B cell (primary cell): ENCODE measurements around the gene CXADR. TPM values are rescaled to one million over a fixed set of nuclear protein-coding genes. Genes with fewer than 3 reads are reported as not detected.
"Not testable (repeated sequence)": the region's sequence is repeated elsewhere in the genome, so short reads cannot be mapped to it uniquely, and the experiment has no call there.

Experiments used
- ATAC-seq: fragments of 200-7000 bp; cut with Tn5 transposase; one replicate; pipeline ENCODE4 v1.10.0; 2021; ENCODE audit warnings: low read depth, mild to moderate bottlenecking, moderate number of reproducible peaks, moderate library complexity
- CTCF ChIA-PET: fragments of 350-600 bp; sonication (Branson Sonifier 250); formaldehyde crosslinking; loops from one replicate; lab custom pipeline; 2021; ENCODE audit warnings: antibody characterized with exemption, inconsistent platforms; lab: Charles Lee
- POLR2A ChIA-PET: fragments of 350-600 bp; sonication (Branson Sonifier 250); formaldehyde crosslinking; loops from one replicate; lab custom pipeline; 2021; ENCODE audit warnings: antibody characterized with exemption; lab: Charles Lee
- DNase-seq: peaks from one replicate; pipeline ENCODE4 v3.0.0; 2013
- H2AFZ ChIP-seq: 2 replicates; pipeline ENCODE4 v1.6.1; 2012; ENCODE audit warnings: mild to moderate bottlenecking, low read depth, low read length; ENCODE audit not compliant: insufficient read depth, poor library complexity, severe bottlenecking
- H3K27ac ChIP-seq, 2 donors: 1 replicate in 1 of 2; 2 replicates in 1 of 2; pipeline ENCODE4 v1.5.1; 2012 to 2013; ENCODE audit warnings: low read length in 2 of 2, mild to moderate bottlenecking in 2 of 2, moderate library complexity in 1 of 2
- H3K27me3 ChIP-seq, 4 experiments: fragments of 200-600 bp in 1 of 4; sonication (generic) in 1 of 4; replicated peaks in 1 of 4; 1 replicate in 2 of 4; 2 replicates in 2 of 4; pipeline versions ENCODE4 v1.6.1 to v1.7.0; 2013 to 2016; ENCODE audit warnings: low read length in 3 of 4, mild to moderate bottlenecking in 2 of 4, mixed read lengths in 1 of 4, moderate library complexity in 1 of 4; ENCODE audit not compliant: insufficient read depth in 4 of 4, control insufficient read depth in 3 of 4; ENCODE audit errors: control extremely low read depth in 1 of 4
- H3K36me3 ChIP-seq, 2 experiments: replicated peaks in 1 of 2; 1 replicate in 1 of 2; 2 replicates in 1 of 2; pipeline versions ENCODE4 v1.6.1 to v1.7.1; 2013; ENCODE audit warnings: low read length in 1 of 2; ENCODE audit not compliant: insufficient read depth in 2 of 2, control insufficient read depth in 1 of 2; ENCODE audit errors: control extremely low read depth in 1 of 2, extremely low read depth in 1 of 2
- H3K4me1 ChIP-seq, 2 donors: fragments of 200-600 bp in 1 of 2; sonication (generic) in 1 of 2; 1 replicate in 1 of 2; 2 replicates in 1 of 2; pipeline versions ENCODE4 v1.5.1 to v1.6.1; 2013 to 2017; ENCODE audit warnings: low read length in 2 of 2; ENCODE audit not compliant: control insufficient read depth in 2 of 2, insufficient read depth in 2 of 2
- H3K4me2 ChIP-seq: replicated peaks from 2 replicates; pipeline ENCODE3; 2012; ENCODE audit warnings: mild to moderate bottlenecking, low read depth, low read length; ENCODE audit not compliant: poor library complexity, severe bottlenecking
- H3K4me3 ChIP-seq, 5 experiments: fragments of 200-600 bp in 1 of 5; sonication (generic) in 1 of 5; 1 replicate in 3 of 5; 2 replicates in 2 of 5; pipeline versions ENCODE4 v1.5.1 to v1.7.0; 2011 to 2016; ENCODE audit warnings: low read length in 4 of 5, mild to moderate bottlenecking in 4 of 5, low read depth in 2 of 5, control low read depth in 1 of 5, moderate library complexity in 1 of 5; ENCODE audit not compliant: insufficient read depth in 1 of 5; ENCODE audit errors: control extremely low read depth in 1 of 5, extremely low read depth in 1 of 5
- H3K79me2 ChIP-seq: fragments of 200-600 bp; sonication (generic); one replicate; pipeline ENCODE4 v1.6.0; 2016; ENCODE audit warnings: low read length; ENCODE audit not compliant: control insufficient read depth, insufficient read depth
- H3K9ac ChIP-seq: fragments of 200-600 bp; sonication (generic); 2 replicates; pipeline ENCODE4 v1.6.1; 2017; ENCODE audit warnings: mild to moderate bottlenecking, low read length, moderate library complexity
- H3K9me3 ChIP-seq, 3 donors: one replicate each; pipeline versions ENCODE4 v1.6.1 to v1.7.1; 2013; ENCODE audit warnings: low read length in 2 of 3; ENCODE audit not compliant: control insufficient read depth in 2 of 3, insufficient read depth in 1 of 3; ENCODE audit errors: control extremely low read depth in 1 of 3
- H4K20me1 ChIP-seq: 2 replicates; pipeline ENCODE4 v1.6.0; 2012; ENCODE audit warnings: mild to moderate bottlenecking, low read length; ENCODE audit not compliant: insufficient read depth, control insufficient read depth, poor library complexity, severe bottlenecking
- H3K27ac Mint-ChIP-seq: one replicate; pipeline ENCODE4 v1.8.0; 2021; ENCODE audit warnings: mixed read lengths
- H3K27me3 Mint-ChIP-seq: one replicate; pipeline ENCODE4 v1.8.0; 2021; ENCODE audit warnings: mixed read lengths
- H3K4me1 Mint-ChIP-seq: one replicate; pipeline ENCODE4 v1.8.0; 2021; ENCODE audit warnings: mixed read lengths
- H3K4me3 Mint-ChIP-seq: one replicate; pipeline ENCODE4 v1.8.0; 2021; ENCODE audit warnings: mixed read lengths
- H3K9me3 Mint-ChIP-seq: one replicate; pipeline ENCODE4 v1.8.0; 2022; ENCODE audit warnings: mixed read lengths; ENCODE audit not compliant: insufficient read depth
- EZH2 ChIP-seq: IDR thresholded peaks from 2 replicates; pipeline ENCODE4 v1.6.1; 2012; ENCODE audit warnings: borderline replicate concordance, low read depth, mild to moderate bottlenecking, moderate library complexity, low read length; ENCODE audit not compliant: insufficient read depth, poor library complexity, severe bottlenecking
- WGBS: methylation state at CpG from one replicate; pipeline ENCODE4 v1.1.5; 2013; ENCODE audit warnings: missing lambda C conversion rate; ENCODE audit not compliant: insufficient coverage; 5-methylcytosine and 5-hydroxymethylcytosine counted together
- intact Hi-C: fragments of 100-400 bp; cut with micrococcal nuclease; formaldehyde crosslinking; loops from one replicate; pipeline ENCODE4 v1.10.0; 2022
- polyA plus RNA-seq: library from polyadenylated mRNA; depleted of rRNA; stranded (reverse); fragments of >200 nt; gene quantifications from 2 replicates; pipeline ENCODE4 v1.2.3, GENCODE V29; 2012
- total RNA-seq, 2 donors: library from RNA; stranded (reverse); fragments of 120-200 nt in 1 of 2; gene quantifications; 1 replicate in 1 of 2; 2 replicates in 1 of 2; pipeline versions ENCODE4 v1.2.3 to v1.2.4, GENCODE V29; 2013 to 2022
- TF ChIP-seq, protein P1 (sequence below): fragments of 200-600 bp; IDR thresholded peaks from one replicate; pipeline ENCODE4 v1.8.0; 2022; ENCODE audit warnings: antibody characterized with exemption, mild to moderate bottlenecking

Gene CXADR
- total and polyA plus RNA-seq, 2 donors (not counting 1 experiment from before 2014, with no cell fraction given), result not detected

DNA sequence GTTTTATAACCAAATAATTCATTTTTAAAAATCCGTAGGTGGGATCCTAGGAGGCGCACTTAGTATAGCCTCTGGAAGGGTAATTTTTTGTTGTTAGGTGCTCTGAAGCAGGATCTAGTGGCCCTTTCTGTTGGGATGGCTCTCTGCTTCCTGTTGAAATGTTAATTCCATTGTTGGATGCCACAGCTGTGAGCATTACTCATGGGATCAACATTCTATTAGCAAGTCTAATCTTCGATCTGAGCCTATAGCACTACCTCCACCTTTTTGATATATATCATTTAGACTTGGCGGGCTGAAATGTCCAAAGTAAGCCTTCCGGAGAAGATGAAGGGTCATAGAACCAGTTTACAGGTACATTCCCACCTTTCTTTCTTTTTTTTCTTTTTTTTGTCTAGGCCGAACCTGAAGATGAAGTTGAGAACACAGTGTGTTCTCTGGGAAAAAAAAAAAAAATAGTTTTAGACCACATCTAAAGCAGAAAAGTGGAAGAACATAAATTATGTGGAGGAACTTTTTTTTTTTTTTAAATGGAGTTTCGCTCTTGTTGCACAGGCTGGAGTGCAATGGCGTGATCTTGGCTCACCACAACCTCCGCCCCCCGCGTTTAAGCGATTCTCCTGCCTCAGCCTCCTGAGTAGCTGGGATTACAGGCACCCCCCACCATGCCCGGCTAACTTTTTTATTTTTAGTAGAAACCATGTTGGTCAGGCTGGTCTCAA is 1.4 kb downstream of the CXADR start:
- POLR2A ChIA-PET, result no interaction called here

DNA sequence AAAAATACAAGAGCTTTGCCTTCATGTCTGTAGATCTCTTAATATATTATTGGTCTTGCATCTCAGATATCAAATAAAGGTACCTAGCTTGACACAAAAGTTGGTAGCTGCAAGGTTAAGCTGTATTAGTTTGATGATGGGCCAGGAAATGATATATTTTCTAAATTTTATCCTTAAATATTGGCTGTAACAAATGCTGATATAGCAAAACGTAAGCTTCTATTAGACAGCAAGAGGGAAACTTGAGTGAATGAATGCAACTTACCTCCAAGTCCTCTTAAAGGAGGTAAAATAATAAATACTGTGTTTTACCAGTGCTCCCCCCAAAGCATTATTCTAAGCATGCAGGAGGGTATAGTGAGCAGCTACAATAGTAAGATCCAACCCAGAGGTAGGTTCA is 4.2 kb downstream of the CXADR start:
- POLR2A ChIA-PET, H2AFZ ChIP-seq, DNase-seq, H4K20me1 ChIP-seq, H3K36me3 ChIP-seq, H3K27ac Mint-ChIP-seq, H3K9me3 Mint-ChIP-seq, H3K4me2 ChIP-seq, H3K27ac ChIP-seq, H3K4me3 ChIP-seq, H3K4me3 Mint-ChIP-seq, H3K9me3 ChIP-seq, H3K79me2 ChIP-seq, H3K9ac ChIP-seq, intact Hi-C loops, CTCF ChIA-PET, ATAC-seq: not testable (repeated sequence)
- Histone ChIP-seq H3K27me3 (peaks cover 0 to 31% (median 25%) of the 10 kb centered on the region in 4 experiments), H3K4me1 (peaks cover 13 to 19% of the 10 kb centered on the region in 2 donors)
- no CpG with 5 or more reads among the region's 1 CpG for WGBS
- Mint-ChIP-seq H3K27me3 (peaks cover 65% of the 10 kb centered on the region), H3K4me1 (peaks cover 15% of the 10 kb centered on the region)

More for the DNA sequence above, 1.4 kb downstream of the CXADR start:
- no peak for DNase-seq
- ATAC-seq, result no peak
- Histone ChIP-seq H3K9me3 (peaks cover 0 to 11% (median 0%) of the 10 kb centered on the region in 3 donors), H3K27me3 (peaks cover 0 to 36% (median 27%) of the 10 kb centered on the region in 4 experiments), H3K4me1 (peaks cover 14 to 21% of the 10 kb centered on the region in 2 donors), H4K20me1 (no peaks in the 10 kb centered on the region), H2AFZ (peak overlapping the region; percentile 74), H3K79me2 (no peaks in the 10 kb centered on the region), H3K9ac (no peak overlapping the region), H3K27ac (no peak overlapping the region), H3K4me3 (peak overlapping the region in 1 of 5 experiments; percentile 68), H3K4me2 (peak overlapping the region; percentile 86), H3K36me3 (no peaks in the 10 kb centered on the region)
- Mint-ChIP-seq H3K4me1 (peaks cover 17% of the 10 kb centered on the region), H3K4me3 (peak overlapping the region; percentile 88), H3K27ac (no peak overlapping the region), H3K27me3 (peaks cover 56% of the 10 kb centered on the region), H3K9me3 (no peaks in the 10 kb centered on the region)
- TF ChIP-seq EZH2, result no peak
- TF ChIP-seq, protein P1, sequence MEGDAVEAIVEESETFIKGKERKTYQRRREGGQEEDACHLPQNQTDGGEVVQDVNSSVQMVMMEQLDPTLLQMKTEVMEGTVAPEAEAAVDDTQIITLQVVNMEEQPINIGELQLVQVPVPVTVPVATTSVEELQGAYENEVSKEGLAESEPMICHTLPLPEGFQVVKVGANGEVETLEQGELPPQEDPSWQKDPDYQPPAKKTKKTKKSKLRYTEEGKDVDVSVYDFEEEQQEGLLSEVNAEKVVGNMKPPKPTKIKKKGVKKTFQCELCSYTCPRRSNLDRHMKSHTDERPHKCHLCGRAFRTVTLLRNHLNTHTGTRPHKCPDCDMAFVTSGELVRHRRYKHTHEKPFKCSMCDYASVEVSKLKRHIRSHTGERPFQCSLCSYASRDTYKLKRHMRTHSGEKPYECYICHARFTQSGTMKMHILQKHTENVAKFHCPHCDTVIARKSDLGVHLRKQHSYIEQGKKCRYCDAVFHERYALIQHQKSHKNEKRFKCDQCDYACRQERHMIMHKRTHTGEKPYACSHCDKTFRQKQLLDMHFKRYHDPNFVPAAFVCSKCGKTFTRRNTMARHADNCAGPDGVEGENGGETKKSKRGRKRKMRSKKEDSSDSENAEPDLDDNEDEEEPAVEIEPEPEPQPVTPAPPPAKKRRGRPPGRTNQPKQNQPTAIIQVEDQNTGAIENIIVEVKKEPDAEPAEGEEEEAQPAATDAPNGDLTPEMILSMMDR, result no peak
- CTCF ChIA-PET, result no interaction called here
- intact Hi-C loops, result loop anchor here (5.0 kb wide), 1 partner anchor 268 kb away; no protein-coding TSS in a partner anchor
- 0% methylated on average over 7 of the region's 13 CpGs for WGBS
